Liver (tissue), 3 donors: Measurements from ENCODE around the gene CLK3.

Experiments used
- ATF3 ChIP-seq: IDR thresholded peaks from 2 replicates; pipeline ENCODE4 v1.6.1; 2016; ENCODE audit warnings: antibody characterized with exemption
- EGR1 ChIP-seq, 2 donors: IDR thresholded peaks; 2 replicates each; pipeline ENCODE4 v1.6.1; 2016 to 2018; ENCODE audit warnings: antibody characterized with exemption in 2 of 2, low read depth in 2 of 2
- SP1 ChIP-seq: IDR thresholded peaks from 2 replicates; pipeline ENCODE4 v1.6.1; 2018; ENCODE audit warnings: antibody characterized with exemption, mild to moderate bottlenecking
- TF ChIP-seq, protein P1 (sequence below): fragments of 150-350 bp; IDR thresholded peaks from 2 replicates; pipeline ENCODE4 v1.5.1; 2017; ENCODE audit warnings: improper control_type of control experiment, low read depth, low read length; ENCODE audit not compliant: missing input control
- donor health status: healthy.
- donor health status: healthy.

GRCh38 chr15:74610302-74610951 lies 5.2 kb upstream of the CLK3 start:
- TF ChIP-seq, protein P1, sequence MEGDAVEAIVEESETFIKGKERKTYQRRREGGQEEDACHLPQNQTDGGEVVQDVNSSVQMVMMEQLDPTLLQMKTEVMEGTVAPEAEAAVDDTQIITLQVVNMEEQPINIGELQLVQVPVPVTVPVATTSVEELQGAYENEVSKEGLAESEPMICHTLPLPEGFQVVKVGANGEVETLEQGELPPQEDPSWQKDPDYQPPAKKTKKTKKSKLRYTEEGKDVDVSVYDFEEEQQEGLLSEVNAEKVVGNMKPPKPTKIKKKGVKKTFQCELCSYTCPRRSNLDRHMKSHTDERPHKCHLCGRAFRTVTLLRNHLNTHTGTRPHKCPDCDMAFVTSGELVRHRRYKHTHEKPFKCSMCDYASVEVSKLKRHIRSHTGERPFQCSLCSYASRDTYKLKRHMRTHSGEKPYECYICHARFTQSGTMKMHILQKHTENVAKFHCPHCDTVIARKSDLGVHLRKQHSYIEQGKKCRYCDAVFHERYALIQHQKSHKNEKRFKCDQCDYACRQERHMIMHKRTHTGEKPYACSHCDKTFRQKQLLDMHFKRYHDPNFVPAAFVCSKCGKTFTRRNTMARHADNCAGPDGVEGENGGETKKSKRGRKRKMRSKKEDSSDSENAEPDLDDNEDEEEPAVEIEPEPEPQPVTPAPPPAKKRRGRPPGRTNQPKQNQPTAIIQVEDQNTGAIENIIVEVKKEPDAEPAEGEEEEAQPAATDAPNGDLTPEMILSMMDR = no peak
- TF ChIP-seq SP1 = no peak
- TF ChIP-seq ATF3 = no peak
- no peak for TF ChIP-seq EGR1 (IDR thresholded peaks at IDR 0.05; ENCODE audit: low read depth in 2 of 2)
